ENCODE results near the gene ABCC1.

GRCh38 chr16:15942931-15943690 is 6.3 kb upstream of the ABCC1 start:
- TF ChIP-seq CTCF (IDR thresholded peaks at IDR 0.05) (no peak), POLR2A (IDR thresholded peaks at IDR 0.05) (no peak)
